Activated naive CD4-positive, alpha-beta T cell treated with anti-CD3 and anti-CD28 coated beads, Interleukin-2, amount 50 U/mL, for 72 hours (primary cell): Measurements from ENCODE around the gene ADGRV1. TPM values are rescaled to one million over a fixed set of nuclear protein-coding genes. Genes with fewer than 3 reads are reported as not detected.
"Not testable (repeated sequence)": the region's sequence is repeated elsewhere in the genome, so short reads cannot be mapped to it uniquely, and the experiment has no call there.

Experiments
- ATAC-seq, 2 donors: fragments of 150-1000 bp; cut with Tn5 transposase; 2 replicates each; pipeline ENCODE4 v1.10.0; 2021; ENCODE audit warnings: mild to moderate bottlenecking in 2 of 2, moderate library complexity in 2 of 2
- DNase-seq, 2 donors: peaks; one replicate each; pipeline ENCODE4 v3.0.0; 2021 to 2022; ENCODE audit warnings: low spot score in 2 of 2
- H3K27ac Mint-ChIP-seq, 2 donors: one replicate each; pipeline ENCODE4 v1.8.0; 2022; ENCODE audit warnings: mild to moderate bottlenecking in 2 of 2, mixed read lengths in 2 of 2
- H3K36me3 Mint-ChIP-seq, 2 donors: one replicate each; pipeline ENCODE4 v1.8.0; 2022; ENCODE audit warnings: mixed read lengths in 2 of 2
- H3K9me3 Mint-ChIP-seq, 2 donors: one replicate each; pipeline ENCODE4 v1.8.0; 2022; ENCODE audit warnings: mixed read lengths in 2 of 2
- total RNA-seq, 2 donors: library from RNA; stranded (reverse); gene quantifications; one replicate each; pipeline ENCODE4 v1.2.3, GENCODE V29; 2022

Gene ADGRV1
- total RNA-seq, 2 donors from 2014 or later, result 0.16 TPM; not detected in 1

- no peak for ATAC-seq
- no peak for DNase-seq
- Mint-ChIP-seq H3K27ac (no peak overlapping the region), H3K36me3 (no peaks in the 10 kb centered on the region), H3K9me3 (no peaks in the 10 kb centered on the region)
Measured at GRCh38 chr5:90569084-90569483, 10.5 kb downstream of the ADGRV1 start.

GRCh38 chr5:90570034-90570433, 11.4 kb downstream of the ADGRV1 start:
- no peaks in the 10 kb centered on the region for H3K9me3 Mint-ChIP-seq
- no peaks in the 10 kb centered on the region for H3K36me3 Mint-ChIP-seq
- DNase-seq (no peak), ATAC-seq (no peak)
- no peak overlapping the region for H3K27ac Mint-ChIP-seq

- DNase-seq (no peak), ATAC-seq (no peak)
- no peaks in the 10 kb centered on the region for H3K9me3 Mint-ChIP-seq
- H3K36me3 Mint-ChIP-seq, result no peaks in the 10 kb centered on the region
- H3K27ac Mint-ChIP-seq, result no peak overlapping the region
Measured at GRCh38 chr5:90571147-90571773, 12.7 kb downstream of the ADGRV1 start.

- Mint-ChIP-seq H3K27ac (no peak overlapping the region), H3K36me3 (peaks cover 10 to 11% of the 10 kb centered on the region in 2 donors), H3K9me3 (peaks cover 11 to 22% of the 10 kb centered on the region in 2 donors)
- no peak for ATAC-seq
- DNase-seq, result no peak
Measured at GRCh38 chr5:90575712-90576111, 17.1 kb downstream of the ADGRV1 start.

- H3K27ac Mint-ChIP-seq, DNase-seq, ATAC-seq: not testable (repeated sequence)
- Mint-ChIP-seq H3K36me3 (peaks cover 11 to 18% of the 10 kb centered on the region in 2 donors), H3K9me3 (peaks cover 15 to 25% of the 10 kb centered on the region in 2 donors)
Measured at GRCh38 chr5:90576566-90576965, 18.0 kb downstream of the ADGRV1 start.

GRCh38 chr5:90579905-90580304, 21.3 kb downstream of the ADGRV1 start:
- not testable (repeated sequence) for H3K27ac Mint-ChIP-seq, DNase-seq, ATAC-seq
- Mint-ChIP-seq H3K9me3 (peaks cover 15 to 25% of the 10 kb centered on the region in 2 donors), H3K36me3 (peaks cover 11 to 18% of the 10 kb centered on the region in 2 donors)

GRCh38 chr5:90581956-90582355, 23.4 kb downstream of the ADGRV1 start:
- no peak for DNase-seq
- Mint-ChIP-seq H3K9me3 (peaks cover 15 to 25% of the 10 kb centered on the region in 2 donors), H3K36me3 (peaks cover 11 to 18% of the 10 kb centered on the region in 2 donors), H3K27ac (no peak overlapping the region)
- ATAC-seq, result no peak

- H3K9me3 Mint-ChIP-seq, result peaks cover 6% of the 10 kb centered on the region in 2 donors
- no peak overlapping the region for H3K27ac Mint-ChIP-seq
- H3K36me3 Mint-ChIP-seq, result peaks cover 2 to 10% of the 10 kb centered on the region in 2 donors
- DNase-seq (no peak), ATAC-seq (no peak)
Measured at GRCh38 chr5:90585337-90585986, 26.9 kb downstream of the ADGRV1 start.

- no peak for ATAC-seq
Measured at GRCh38 chr5:90586469-90586868, 27.9 kb downstream of the ADGRV1 start.

DNA sequence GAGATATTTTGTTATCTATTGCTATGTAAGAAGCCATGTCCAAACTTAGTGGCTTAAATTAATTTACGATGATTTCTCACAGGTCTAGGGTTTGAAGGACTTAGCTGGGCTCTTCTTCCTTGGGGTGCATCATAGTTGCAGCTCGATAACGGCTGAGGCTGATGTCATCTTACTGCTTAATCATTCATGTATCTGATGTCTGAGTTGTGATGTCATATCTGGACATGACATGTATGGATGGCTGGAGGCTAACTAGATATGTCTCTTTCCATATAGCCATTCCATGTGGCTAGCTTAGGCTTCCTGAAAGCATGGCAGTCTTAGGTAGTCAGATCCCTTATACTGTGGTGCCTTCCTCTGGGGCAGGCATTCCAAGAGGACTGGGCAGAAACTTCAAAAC, 31.6 kb downstream of the ADGRV1 start:
- DNase-seq (no peak), ATAC-seq (no peak)
- Mint-ChIP-seq H3K9me3 (peaks cover 3 to 6% of the 10 kb centered on the region in 2 donors), H3K36me3 (no peaks in the 10 kb centered on the region), H3K27ac (no peak overlapping the region)

More at GRCh38 chr5:90586469-90586868, 27.9 kb downstream of the ADGRV1 start:
- no peaks in the 10 kb centered on the region for H3K9me3 Mint-ChIP-seq
- H3K36me3 Mint-ChIP-seq, result no peaks in the 10 kb centered on the region
- H3K27ac Mint-ChIP-seq, result no peak overlapping the region
- no peak for DNase-seq

DNA sequence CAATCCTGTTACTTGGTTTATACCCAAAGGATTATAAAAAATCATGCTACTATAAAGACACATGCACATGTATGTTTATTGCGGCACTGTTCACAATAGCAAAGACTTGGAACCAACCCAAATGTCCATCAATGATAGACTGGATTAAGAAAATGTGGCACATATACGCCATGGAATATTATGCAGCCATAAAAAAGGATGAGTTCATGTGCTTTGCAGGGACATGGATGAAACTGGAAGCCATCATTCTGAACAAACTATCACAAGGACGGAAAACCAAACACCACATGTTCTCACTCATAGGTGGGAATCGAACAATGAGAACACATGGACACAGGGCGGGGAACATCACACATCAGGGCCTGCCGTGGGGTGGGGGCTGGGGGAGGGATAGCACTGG, 34.5 kb downstream of the ADGRV1 start:
- DNase-seq, H3K27ac Mint-ChIP-seq, ATAC-seq: not testable (repeated sequence)

DNA sequence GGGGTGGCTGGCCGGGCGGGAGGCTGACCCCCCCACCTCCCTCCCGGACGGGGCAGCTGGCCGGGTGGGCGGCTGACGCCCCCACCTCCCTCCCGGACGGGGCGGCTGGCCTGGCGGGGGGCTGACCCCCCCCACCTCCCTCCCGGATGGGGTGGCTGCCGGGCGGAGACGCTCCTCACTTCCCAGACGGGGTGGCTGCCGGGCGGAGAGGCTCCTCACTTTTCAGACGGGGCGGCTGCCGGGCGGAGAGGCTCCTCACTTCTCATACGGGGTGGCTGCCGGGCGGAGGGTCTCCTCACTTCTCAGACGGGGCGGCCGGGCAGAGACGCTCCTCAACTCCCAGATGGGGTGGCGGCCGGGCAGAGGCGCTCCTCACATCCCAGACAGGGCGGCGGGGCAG, 37.2 kb downstream of the ADGRV1 start:
- not testable (repeated sequence) for H3K27ac Mint-ChIP-seq, DNase-seq, H3K9me3 Mint-ChIP-seq, ATAC-seq, H3K36me3 Mint-ChIP-seq

More for the DNA sequence above, 34.5 kb downstream of the ADGRV1 start:
- H3K36me3 Mint-ChIP-seq, H3K9me3 Mint-ChIP-seq: not testable (repeated sequence)

GRCh38 chr5:90598293-90598692, 39.7 kb downstream of the ADGRV1 start:
- Mint-ChIP-seq H3K36me3 (no peaks in the 10 kb centered on the region), H3K27ac (no peak overlapping the region), H3K9me3 (no peaks in the 10 kb centered on the region)
- ATAC-seq, result no peak
- DNase-seq, result no peak

DNA sequence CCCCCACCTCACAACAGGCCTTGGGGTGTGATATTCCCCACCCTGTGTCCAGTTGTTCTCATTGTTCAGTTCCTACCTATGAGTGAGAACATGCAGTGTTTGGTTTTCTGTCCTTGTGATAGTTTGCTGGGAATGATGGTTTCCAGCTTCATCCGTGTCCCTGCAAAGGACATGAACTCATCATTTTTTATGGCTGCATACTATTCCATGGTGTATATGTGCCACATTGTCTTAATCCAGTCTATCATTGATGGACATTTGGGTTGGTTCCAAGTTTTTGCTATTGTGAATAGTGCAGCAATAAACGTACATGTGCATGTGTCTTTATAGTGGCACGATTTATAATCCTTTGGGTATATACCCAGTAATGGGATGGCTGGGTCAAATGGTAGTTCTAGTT, 41.7 kb downstream of the ADGRV1 start:
- not testable (repeated sequence) for H3K36me3 Mint-ChIP-seq, H3K27ac Mint-ChIP-seq, ATAC-seq, DNase-seq, H3K9me3 Mint-ChIP-seq

- DNase-seq (no peak), ATAC-seq (no peak)
- Mint-ChIP-seq H3K27ac (no peak overlapping the region), H3K36me3 (no peaks in the 10 kb centered on the region), H3K9me3 (no peaks in the 10 kb centered on the region)
Measured at GRCh38 chr5:90601468-90601867, 42.9 kb downstream of the ADGRV1 start.

DNA sequence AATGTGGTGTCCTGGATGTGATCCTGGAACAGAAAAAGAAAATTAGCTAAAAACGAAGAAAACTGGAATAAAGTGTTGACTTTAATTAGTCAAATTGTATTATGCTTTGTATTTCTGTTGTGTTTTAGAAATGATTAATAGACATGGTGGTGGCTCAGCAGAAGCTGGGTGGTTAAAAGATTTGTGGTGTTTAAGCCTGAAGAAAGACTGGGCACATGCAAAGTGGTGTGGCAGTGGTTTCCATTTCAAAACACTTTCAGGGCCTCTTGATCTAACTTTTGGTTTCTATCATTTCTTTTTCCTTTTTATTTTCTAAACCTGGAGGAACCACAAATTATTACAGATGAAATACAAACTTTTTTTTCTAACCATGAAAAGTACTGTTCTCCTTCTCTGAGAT, 44.1 kb downstream of the ADGRV1 start:
- no peaks in the 10 kb centered on the region for H3K9me3 Mint-ChIP-seq
- ATAC-seq (no peak), DNase-seq (no peak)
- H3K36me3 Mint-ChIP-seq, result no peaks in the 10 kb centered on the region
- H3K27ac Mint-ChIP-seq, result no peak overlapping the region

GRCh38 chr5:90606539-90606938, 47.9 kb downstream of the ADGRV1 start:
- no peak for DNase-seq
- H3K36me3 Mint-ChIP-seq, result no peaks in the 10 kb centered on the region
- ATAC-seq, result no peak
- no peak overlapping the region for H3K27ac Mint-ChIP-seq
- no peaks in the 10 kb centered on the region for H3K9me3 Mint-ChIP-seq

DNA sequence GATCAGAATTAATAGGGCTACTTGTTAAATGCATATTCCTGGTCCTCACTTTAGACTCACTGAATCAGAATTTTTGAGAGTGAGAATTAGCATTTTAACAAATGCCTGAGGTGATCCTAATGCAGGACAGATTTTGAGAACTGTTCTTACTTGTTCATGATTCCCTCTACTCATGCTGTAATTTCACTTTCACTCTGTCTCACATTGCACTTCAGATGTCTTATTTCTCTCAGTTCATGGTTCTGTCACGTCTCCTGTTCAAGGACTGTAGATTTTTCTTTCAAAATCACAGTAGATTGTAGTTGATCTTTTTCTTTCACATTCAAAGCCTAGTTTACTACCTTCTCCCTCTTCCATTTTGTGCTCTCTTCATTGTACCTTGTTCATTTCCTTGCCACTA, 54.3 kb downstream of the ADGRV1 start:
- Mint-ChIP-seq H3K9me3 (no peaks in the 10 kb centered on the region), H3K36me3 (no peaks in the 10 kb centered on the region), H3K27ac (no peak overlapping the region)
- DNase-seq (no peak), ATAC-seq (peak in 1 of 2 donors; percentile 66)
